Nephron (organoid): ENCODE measurements around the gene DCAF4L1.
A peak's percentile ranks its signal among the peaks of the same experiment; 100 is the strongest.

ENCODE experiments used
- H3K27ac Mint-ChIP-seq, 3 experiments: 2 replicates each; pipeline ENCODE4 v1.8.0; 2020; ENCODE audit warnings: mixed read lengths in 3 of 3, mild to moderate bottlenecking in 2 of 3, moderate library complexity in 1 of 3
- H3K27me3 Mint-ChIP-seq: 2 replicates; pipeline ENCODE4 v1.8.0; 2021; ENCODE audit warnings: low read depth, mild to moderate bottlenecking, moderate library complexity, mixed read lengths
- H3K36me3 Mint-ChIP-seq: 2 replicates; pipeline ENCODE4 v1.8.0; 2020; ENCODE audit warnings: low read depth, mixed read lengths
- H3K4me1 Mint-ChIP-seq: 2 replicates; pipeline ENCODE4 v1.8.0; 2020; ENCODE audit warnings: mixed read lengths
- H3K4me3 Mint-ChIP-seq, 3 experiments: 2 replicates each; pipeline ENCODE4 v1.8.0; 2020; ENCODE audit warnings: mild to moderate bottlenecking in 3 of 3, mixed read lengths in 3 of 3, moderate library complexity in 2 of 3
- H3K9me3 Mint-ChIP-seq: 2 replicates; pipeline ENCODE4 v1.8.0; 2020; ENCODE audit warnings: mixed read lengths
- TF ChIP-seq, protein P1 (sequence below), 3 experiments: fragments of 200-600 bp; sonication (generic); IDR thresholded peaks; one replicate each; pipeline ENCODE4 v1.5.0; 2021; ENCODE audit warnings: antibody characterized with exemption in 3 of 3; ENCODE audit not compliant: unreplicated experiment in 3 of 3

The DCAF4L1 gene, protein sequence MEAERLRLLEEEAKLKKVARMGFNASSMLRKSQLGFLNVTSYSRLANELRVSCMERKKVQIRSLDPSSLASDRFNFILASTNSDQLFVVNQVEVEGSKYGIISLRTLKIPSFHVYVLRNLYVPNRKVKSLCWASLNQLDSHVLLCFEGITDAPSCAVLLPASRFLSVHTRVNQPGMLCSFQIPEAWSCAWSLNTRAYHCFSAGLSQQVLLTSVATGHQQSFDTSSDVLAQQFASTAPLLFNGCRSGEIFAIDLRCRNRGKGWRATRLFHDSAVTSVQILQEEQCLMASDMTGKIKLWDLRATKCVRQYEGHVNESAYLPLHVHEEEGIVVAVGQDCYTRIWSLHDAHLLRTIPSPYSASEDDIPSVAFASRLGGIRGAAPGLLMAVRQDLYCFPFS

DNA sequence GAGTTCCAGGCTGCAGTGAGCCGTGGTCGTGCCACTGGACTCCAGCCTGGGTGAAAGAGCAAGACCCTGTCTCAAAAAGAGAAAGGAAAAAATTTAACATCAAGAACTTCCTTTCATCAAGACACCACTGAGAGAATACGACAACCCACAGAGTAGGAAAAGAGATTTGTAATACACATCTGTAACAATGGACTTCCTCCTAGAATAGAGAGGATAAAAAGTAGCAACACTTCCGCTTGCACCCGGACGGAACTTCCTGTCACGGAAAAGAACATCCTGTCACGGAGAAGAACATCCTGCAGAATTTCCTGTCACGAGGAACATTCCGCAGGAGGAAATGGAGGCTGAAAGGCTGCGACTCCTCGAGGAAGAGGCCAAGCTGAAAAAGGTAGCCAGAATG is at the start of gene DCAF4L1:
Gene DCAF4L1 (plus strand): TSS at position 301 of the 400 bp plus-strand sequence. CDS start 37 bp downstream, at position 338.
- Mint-ChIP-seq H3K4me3 (no peak within 1 kb of the TSS), H3K27me3 (peaks cover 3% of the 10 kb centered on the region), H3K9me3 (no peaks in the 10 kb centered on the region), H3K36me3 (no peaks in the 10 kb centered on the region), H3K4me1 (no peaks in the 10 kb centered on the region), H3K27ac (no peak within 1 kb of the TSS)
- TF ChIP-seq, protein P1, sequence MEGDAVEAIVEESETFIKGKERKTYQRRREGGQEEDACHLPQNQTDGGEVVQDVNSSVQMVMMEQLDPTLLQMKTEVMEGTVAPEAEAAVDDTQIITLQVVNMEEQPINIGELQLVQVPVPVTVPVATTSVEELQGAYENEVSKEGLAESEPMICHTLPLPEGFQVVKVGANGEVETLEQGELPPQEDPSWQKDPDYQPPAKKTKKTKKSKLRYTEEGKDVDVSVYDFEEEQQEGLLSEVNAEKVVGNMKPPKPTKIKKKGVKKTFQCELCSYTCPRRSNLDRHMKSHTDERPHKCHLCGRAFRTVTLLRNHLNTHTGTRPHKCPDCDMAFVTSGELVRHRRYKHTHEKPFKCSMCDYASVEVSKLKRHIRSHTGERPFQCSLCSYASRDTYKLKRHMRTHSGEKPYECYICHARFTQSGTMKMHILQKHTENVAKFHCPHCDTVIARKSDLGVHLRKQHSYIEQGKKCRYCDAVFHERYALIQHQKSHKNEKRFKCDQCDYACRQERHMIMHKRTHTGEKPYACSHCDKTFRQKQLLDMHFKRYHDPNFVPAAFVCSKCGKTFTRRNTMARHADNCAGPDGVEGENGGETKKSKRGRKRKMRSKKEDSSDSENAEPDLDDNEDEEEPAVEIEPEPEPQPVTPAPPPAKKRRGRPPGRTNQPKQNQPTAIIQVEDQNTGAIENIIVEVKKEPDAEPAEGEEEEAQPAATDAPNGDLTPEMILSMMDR (IDR thresholded peaks at IDR 0.05; ENCODE audit: unreplicated experiment in 3 of 3), result no peak

DNA sequence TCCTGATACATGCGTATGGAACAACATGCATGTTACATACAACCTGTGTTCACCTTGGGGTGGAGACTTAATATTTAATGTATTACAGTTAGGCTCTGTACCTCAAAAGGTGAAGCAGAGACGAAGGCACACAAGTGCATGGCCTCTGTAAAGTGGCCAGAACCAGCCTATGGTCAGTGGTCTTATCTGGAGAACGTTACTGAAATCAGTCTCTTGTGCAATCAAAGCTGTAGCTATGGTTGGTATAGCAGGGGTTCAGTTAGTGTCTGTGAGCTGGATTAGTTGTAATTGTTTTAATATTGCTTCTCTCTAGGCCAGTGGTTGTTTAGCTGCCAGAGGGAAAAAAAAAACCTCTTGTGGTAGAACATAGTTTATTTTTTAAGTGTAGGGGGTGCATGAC is 48.6 kb upstream of the DCAF4L1 start:
- H3K4me3 Mint-ChIP-seq, result no peak overlapping the region
- no peak overlapping the region for H3K27ac Mint-ChIP-seq
- peaks cover 26% of the 10 kb centered on the region for H3K4me1 Mint-ChIP-seq
- H3K27me3 Mint-ChIP-seq, result peaks cover 18% of the 10 kb centered on the region
- peaks cover 4% of the 10 kb centered on the region for H3K36me3 Mint-ChIP-seq
- TF ChIP-seq, protein P1 (IDR thresholded peaks at IDR 0.05; ENCODE audit: unreplicated experiment in 3 of 3), result no peak
- H3K9me3 Mint-ChIP-seq, result no peaks in the 10 kb centered on the region

DNA sequence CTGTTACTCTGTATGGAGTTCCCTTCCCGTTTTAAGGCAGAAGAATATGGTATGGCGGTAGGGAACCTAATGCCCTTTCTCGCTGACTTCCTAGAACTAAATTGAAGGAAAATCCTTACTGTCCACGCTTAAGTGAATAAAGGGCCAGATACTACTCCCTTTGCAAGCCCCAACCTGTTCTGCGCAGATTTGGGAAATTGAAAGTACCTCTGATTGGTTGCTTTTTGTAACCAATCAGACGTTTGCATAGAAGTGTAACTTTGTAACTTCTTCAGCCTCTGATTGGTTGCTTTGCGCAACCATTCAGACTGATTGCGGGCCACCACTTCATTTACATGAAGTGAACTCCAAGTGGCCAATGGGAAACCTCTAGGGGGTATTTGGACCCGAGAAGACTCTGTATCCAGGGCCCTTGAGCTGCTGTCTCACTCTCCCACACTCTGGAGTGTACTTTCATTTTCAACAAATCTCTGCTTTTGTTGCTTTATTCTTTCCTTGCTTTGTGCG is 47.5 kb upstream of the DCAF4L1 start:
- H3K36me3 Mint-ChIP-seq, result peaks cover 9% of the 10 kb centered on the region
- H3K27ac Mint-ChIP-seq, result no peak overlapping the region
- TF ChIP-seq, protein P1 (IDR thresholded peaks at IDR 0.05; ENCODE audit: unreplicated experiment in 3 of 3), result no peak
- H3K4me1 Mint-ChIP-seq, result peaks cover 33% of the 10 kb centered on the region
- peak overlapping the region; percentile 96 to 98 (median 97) for H3K4me3 Mint-ChIP-seq
- no peaks in the 10 kb centered on the region for H3K9me3 Mint-ChIP-seq
- peaks cover 18% of the 10 kb centered on the region for H3K27me3 Mint-ChIP-seq

DNA sequence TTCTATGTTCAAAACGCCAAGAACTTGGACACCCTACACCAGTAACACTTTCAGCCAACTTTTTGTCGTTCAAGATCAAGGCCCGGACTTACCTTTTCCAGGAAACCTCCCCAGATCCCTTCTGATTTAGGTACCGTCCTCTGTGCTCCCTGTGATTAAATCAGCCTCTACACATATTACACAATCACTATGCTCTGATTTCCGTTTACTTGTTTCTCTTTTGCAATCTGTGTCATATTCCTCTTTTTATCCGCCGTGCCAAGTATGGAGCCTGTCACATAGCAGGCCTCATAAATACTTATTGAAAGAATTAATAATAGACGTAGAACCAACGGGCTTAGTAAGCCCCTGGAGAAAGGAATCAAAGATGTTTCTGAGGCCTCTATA is 47.0 kb upstream of the DCAF4L1 start:
- H3K36me3 Mint-ChIP-seq, result peaks cover 10% of the 10 kb centered on the region
- peak overlapping the region; percentile 96 to 98 (median 97) for H3K4me3 Mint-ChIP-seq
- TF ChIP-seq, protein P1 (IDR thresholded peaks at IDR 0.05; ENCODE audit: unreplicated experiment in 3 of 3), result no peak

DNA sequence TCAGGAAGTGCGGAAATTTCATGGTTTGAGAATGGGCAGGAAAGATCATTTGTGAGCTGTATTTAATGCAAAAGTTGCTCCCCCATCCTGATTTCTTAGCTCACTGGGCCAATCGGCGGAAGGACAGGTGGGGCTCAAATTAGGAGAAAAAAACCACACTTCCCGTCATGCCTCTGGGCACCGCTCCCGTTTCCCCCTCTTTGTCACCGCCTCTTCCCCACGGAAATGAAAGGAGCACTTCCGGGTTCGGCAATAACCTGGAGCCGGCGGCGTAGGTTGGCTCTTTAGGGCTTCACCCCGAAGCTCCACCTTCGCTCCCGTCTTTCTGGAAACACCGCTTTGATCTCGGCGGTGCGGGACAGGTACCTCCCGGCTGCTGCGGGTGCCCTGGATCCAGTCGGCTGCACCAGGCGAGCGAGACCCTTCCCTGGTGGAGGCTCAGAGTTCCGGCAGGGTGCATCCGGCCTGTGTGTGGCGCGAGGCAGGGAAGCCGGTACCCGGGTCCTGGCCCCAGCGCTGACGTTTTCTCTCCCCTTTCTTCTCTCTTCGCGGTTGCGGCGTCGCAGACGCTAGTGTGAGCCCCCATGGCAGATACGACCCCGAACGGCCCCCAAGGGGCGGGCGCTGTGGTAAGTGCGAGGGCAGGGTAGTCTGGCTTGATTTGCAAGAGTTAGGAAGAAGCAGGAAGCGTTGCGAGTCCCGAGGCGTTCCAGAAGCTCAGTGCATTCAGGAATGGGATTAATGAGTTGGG is 46.5 kb upstream of the DCAF4L1 start, which contains the start of gene TMEM33:
Gene TMEM33 (plus strand): TSS at position 529 of the 751 bp plus-strand sequence. CDS start 56 bp downstream, at position 585.
- Mint-ChIP-seq H3K9me3 (no peaks in the 10 kb centered on the region), H3K27ac (peak within 1 kb of the TSS; percentile 56 to 95 (median 92)), H3K4me3 (peak within 1 kb of the TSS; percentile 96 to 98 (median 97)), H3K4me1 (peaks cover 33% of the 10 kb centered on the region), H3K27me3 (peaks cover 14% of the 10 kb centered on the region), H3K36me3 (peaks cover 16% of the 10 kb centered on the region)
- TF ChIP-seq, protein P1 (IDR thresholded peaks at IDR 0.05; ENCODE audit: unreplicated experiment in 3 of 3), result peak in 2 of 3 experiments; percentile 11 to 13

More for the DNA sequence above, 47.0 kb upstream of the DCAF4L1 start:
- no peaks in the 10 kb centered on the region for H3K9me3 Mint-ChIP-seq
- H3K4me1 Mint-ChIP-seq, result peaks cover 33% of the 10 kb centered on the region
- H3K27me3 Mint-ChIP-seq, result peaks cover 15% of the 10 kb centered on the region
- H3K27ac Mint-ChIP-seq, result peak overlapping the region in 2 of 3 experiments; percentile 56 to 92
